Measurements from ENCODE around the gene PPFIA1. TPM values are rescaled to one million over a fixed set of nuclear protein-coding genes. Genes with fewer than 3 reads are reported as not detected.

PPFIA1 gene
- total RNA-seq, 4 donors from 2014 or later, result 43.7 to 82.8 (median 69.3) TPM

DNA sequence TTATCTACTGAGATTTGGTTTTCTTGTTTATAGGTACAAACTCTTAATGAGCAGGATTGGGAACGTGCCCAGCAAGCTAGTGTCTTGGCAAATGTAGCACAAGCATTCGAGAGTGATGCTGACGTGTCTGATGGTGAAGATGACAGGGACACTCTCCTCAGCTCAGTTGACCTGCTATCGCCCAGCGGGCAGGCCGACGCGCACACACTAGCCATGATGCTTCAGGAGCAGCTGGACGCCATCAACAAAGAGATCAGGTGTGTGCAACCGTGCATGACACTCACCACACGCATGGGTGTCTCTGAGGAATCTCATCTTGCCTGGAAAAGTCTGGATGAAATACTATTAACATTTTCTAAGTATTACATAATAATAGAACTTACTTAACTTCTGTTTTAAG is 73.1 kb downstream of the PPFIA1 start:
- no peak overlapping the region for H3K4me3 ChIP-seq
- peaks cover 0 to 91% (median 32%) of the 10 kb centered on the region in 3 donors for H3K36me3 ChIP-seq
- no peak overlapping the region for H3K27ac ChIP-seq
- H3K9me3 ChIP-seq, result no peaks in the 10 kb centered on the region
- 92 to 95% methylated on average over 11 of the region's 11 CpGs for WGBS, 2 donors
- no peak for TF ChIP-seq POLR2A (IDR thresholded peaks at IDR 0.05)
- TF ChIP-seq, protein P1, sequence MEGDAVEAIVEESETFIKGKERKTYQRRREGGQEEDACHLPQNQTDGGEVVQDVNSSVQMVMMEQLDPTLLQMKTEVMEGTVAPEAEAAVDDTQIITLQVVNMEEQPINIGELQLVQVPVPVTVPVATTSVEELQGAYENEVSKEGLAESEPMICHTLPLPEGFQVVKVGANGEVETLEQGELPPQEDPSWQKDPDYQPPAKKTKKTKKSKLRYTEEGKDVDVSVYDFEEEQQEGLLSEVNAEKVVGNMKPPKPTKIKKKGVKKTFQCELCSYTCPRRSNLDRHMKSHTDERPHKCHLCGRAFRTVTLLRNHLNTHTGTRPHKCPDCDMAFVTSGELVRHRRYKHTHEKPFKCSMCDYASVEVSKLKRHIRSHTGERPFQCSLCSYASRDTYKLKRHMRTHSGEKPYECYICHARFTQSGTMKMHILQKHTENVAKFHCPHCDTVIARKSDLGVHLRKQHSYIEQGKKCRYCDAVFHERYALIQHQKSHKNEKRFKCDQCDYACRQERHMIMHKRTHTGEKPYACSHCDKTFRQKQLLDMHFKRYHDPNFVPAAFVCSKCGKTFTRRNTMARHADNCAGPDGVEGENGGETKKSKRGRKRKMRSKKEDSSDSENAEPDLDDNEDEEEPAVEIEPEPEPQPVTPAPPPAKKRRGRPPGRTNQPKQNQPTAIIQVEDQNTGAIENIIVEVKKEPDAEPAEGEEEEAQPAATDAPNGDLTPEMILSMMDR (IDR thresholded peaks at IDR 0.05), result no peak
- no peak for TF ChIP-seq EP300 (IDR thresholded peaks at IDR 0.05)
- no peaks in the 10 kb centered on the region for H3K4me1 ChIP-seq
- no peak for DNase-seq (ENCODE audit: low spot score in 2 of 2)
- no peaks in the 10 kb centered on the region for H3K27me3 ChIP-seq

DNA sequence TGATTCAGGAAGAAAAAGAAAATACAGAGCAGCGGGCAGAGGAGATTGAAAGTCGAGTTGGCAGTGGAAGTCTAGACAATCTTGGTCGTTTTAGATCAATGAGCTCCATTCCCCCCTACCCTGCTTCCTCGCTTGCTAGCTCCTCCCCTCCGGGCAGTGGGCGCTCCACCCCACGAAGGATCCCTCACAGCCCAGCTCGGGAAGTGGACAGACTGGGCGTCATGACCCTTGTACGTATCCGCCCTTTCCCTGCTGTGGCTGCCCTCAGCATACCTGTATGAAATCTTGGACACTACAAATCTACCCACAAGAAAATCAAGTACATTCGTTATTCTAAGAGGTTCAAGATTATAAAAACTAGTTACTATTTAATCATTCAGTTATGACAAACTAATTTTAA is 77.7 kb downstream of the PPFIA1 start:
- H3K4me3 ChIP-seq, result no peak overlapping the region
- TF ChIP-seq EP300 (IDR thresholded peaks at IDR 0.05) (no peak), POLR2A (IDR thresholded peaks at IDR 0.05) (no peak)
- TF ChIP-seq, protein P1 (IDR thresholded peaks at IDR 0.05), result no peak
- no peaks in the 10 kb centered on the region for H3K9me3 ChIP-seq
- H3K27me3 ChIP-seq, result no peaks in the 10 kb centered on the region
- H3K36me3 ChIP-seq, result peaks cover 0 to 78% (median 16%) of the 10 kb centered on the region in 3 donors
- WGBS, 2 donors, result 80 to 85% methylated on average over 12 of the region's 12 CpGs
- peaks cover 0 to 3% (median 0%) of the 10 kb centered on the region in 4 donors for H3K4me1 ChIP-seq
- no peak for DNase-seq (ENCODE audit: low spot score in 2 of 2)
- no peak overlapping the region for H3K27ac ChIP-seq

DNA sequence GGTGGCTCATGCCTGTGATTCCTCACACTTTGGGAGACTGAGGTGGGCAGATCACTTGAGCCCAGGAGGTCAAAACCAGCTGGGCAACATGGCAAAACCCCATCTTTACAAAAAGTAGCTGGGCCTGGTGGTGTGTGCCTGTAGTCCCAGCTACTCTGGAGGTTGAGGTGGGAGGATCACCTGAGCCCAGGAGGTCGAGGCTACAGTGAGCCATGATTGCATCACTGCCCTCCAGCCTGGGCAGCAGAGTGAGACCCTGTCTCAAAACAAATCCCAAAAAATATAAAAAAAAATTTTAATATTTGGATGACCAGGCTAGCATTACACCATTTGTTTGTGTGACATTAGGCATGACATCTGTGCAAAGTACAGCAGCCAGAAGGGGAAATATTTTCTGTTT is 78.1 kb downstream of the PPFIA1 start:
- no peaks in the 10 kb centered on the region for H3K9me3 ChIP-seq
- WGBS, 2 donors, result 86 to 93% methylated on average over 1 of the region's 1 CpG
- no peak for TF ChIP-seq POLR2A (IDR thresholded peaks at IDR 0.05)
- TF ChIP-seq EP300 (IDR thresholded peaks at IDR 0.05), result no peak
- TF ChIP-seq, protein P1 (IDR thresholded peaks at IDR 0.05), result no peak

DNA sequence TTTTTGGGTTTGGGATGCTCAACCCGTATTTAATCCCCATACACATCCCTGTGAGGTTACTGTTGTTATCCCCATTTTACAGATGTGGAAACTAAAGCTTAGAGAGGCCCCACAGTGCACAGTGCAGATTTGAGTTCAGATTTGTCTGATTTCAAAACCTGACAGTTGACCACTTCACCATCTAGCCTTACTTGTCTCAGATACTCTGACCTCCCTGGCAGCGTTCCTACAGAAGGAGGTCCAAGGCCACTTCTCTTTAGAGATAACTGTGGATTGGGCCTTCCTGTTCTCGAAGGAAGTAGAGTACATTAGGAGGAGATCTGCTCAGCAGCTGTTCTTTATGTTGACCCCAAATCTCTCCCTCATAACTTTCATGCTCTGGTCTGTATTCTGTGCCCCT is 81.2 kb downstream of the PPFIA1 start:
- H3K4me3 ChIP-seq, result no peak overlapping the region
- peaks cover 0 to 3% (median 0%) of the 10 kb centered on the region in 4 donors for H3K4me1 ChIP-seq
- DNase-seq (ENCODE audit: low spot score in 2 of 2), result no peak
- no peaks in the 10 kb centered on the region for H3K27me3 ChIP-seq
- peaks cover 0 to 76% (median 21%) of the 10 kb centered on the region in 3 donors for H3K36me3 ChIP-seq
- TF ChIP-seq, protein P1 (IDR thresholded peaks at IDR 0.05), result no peak
- TF ChIP-seq EP300 (IDR thresholded peaks at IDR 0.05) (no peak), POLR2A (IDR thresholded peaks at IDR 0.05) (no peak)
- 79 to 87% methylated on average over 3 of the region's 3 CpGs for WGBS, 2 donors
- H3K9me3 ChIP-seq, result no peaks in the 10 kb centered on the region
- no peak overlapping the region for H3K27ac ChIP-seq

More for the DNA sequence above, 78.1 kb downstream of the PPFIA1 start:
- Histone ChIP-seq H3K27me3 (no peaks in the 10 kb centered on the region), H3K4me3 (no peak overlapping the region), H3K36me3 (peaks cover 0 to 74% (median 15%) of the 10 kb centered on the region in 3 donors), H3K4me1 (peaks cover 0 to 3% (median 0%) of the 10 kb centered on the region in 4 donors), H3K27ac (no peak overlapping the region)
- no peak for DNase-seq (ENCODE audit: low spot score in 2 of 2)

DNA sequence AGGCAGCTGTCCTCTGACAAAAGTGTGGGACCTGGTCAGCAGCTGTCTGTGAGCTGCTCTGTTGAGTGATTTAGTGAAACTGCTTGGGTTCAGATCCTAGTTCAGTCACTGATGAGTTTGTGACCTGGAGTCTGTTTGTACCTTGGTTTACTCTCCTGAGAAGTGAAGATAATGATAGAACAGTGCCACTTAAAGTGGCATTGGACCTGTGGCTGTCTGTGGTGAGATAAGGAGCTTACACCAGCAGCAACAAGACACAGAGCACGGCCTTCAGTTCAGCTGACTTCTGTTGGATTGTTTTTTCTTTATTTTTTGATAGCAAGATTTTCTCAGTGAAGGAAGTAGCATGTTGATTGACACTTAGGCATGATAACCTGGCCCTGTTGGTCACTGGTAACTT is 81.6 kb downstream of the PPFIA1 start:
- no peaks in the 10 kb centered on the region for H3K27me3 ChIP-seq
- H3K36me3 ChIP-seq, result peaks cover 0 to 76% (median 25%) of the 10 kb centered on the region in 3 donors
- H3K4me1 ChIP-seq, result peaks cover 0 to 3% (median 0%) of the 10 kb centered on the region in 4 donors
- WGBS, 2 donors, result 86 to 91% methylated on average over 1 of the region's 1 CpG
- H3K27ac ChIP-seq, result no peak overlapping the region
- no peak for DNase-seq (ENCODE audit: low spot score in 2 of 2)
- TF ChIP-seq EP300 (IDR thresholded peaks at IDR 0.05), result no peak
- TF ChIP-seq, protein P1 (IDR thresholded peaks at IDR 0.05), result no peak
- TF ChIP-seq POLR2A (IDR thresholded peaks at IDR 0.05), result no peak
- H3K9me3 ChIP-seq, result no peaks in the 10 kb centered on the region
- H3K4me3 ChIP-seq, result no peak overlapping the region
